IMR-90 (cell line): ENCODE measurements around the gene CLDN14. TPM values are rescaled to one million over a fixed set of nuclear protein-coding genes. Genes with fewer than 3 reads are reported as not detected.

Experiments used
- ATAC-seq: fragments of 200-7000 bp; cut with Tn5 transposase; 2 replicates; pipeline ENCODE4 v1.9.1; 2020; ENCODE audit warnings: low read depth, mild to moderate bottlenecking, moderate library complexity
- BruUV-seq: library from RNA; stranded (reverse); fragments of 400-500 nt; replicated peaks from 2 replicates; lab custom pipeline; 2021; lab: Mats Ljungman, UMichigan
- CTCF ChIA-PET: fragments of 300-600 bp; formaldehyde crosslinking; extraction: SDS; loops from one replicate; lab custom pipeline; 2021; ENCODE audit warnings: antibody characterized with exemption; lab: Yijun Ruan, JAX
- POLR2A ChIA-PET: fragments of 300-600 bp; sonication (Branson Sonifier 250); formaldehyde crosslinking; loops from one replicate; lab custom pipeline; 2022; ENCODE audit warnings: antibody characterized with exemption; ENCODE audit not compliant: unreplicated experiment; lab: Charles Lee
- DNase-seq: peaks from one replicate; pipeline ENCODE4 v3.0.0; 2013
- H2AFZ ChIP-seq: replicated peaks from 2 replicates; pipeline ENCODE3; 2013; ENCODE audit warnings: low read length, mild to moderate bottlenecking; ENCODE audit not compliant: poor library complexity
- H2AK5ac ChIP-seq: 2 replicates; pipeline ENCODE4 v1.6.1; 2013; ENCODE audit warnings: low read depth, low read length, inconsistent platforms
- H2AK9ac ChIP-seq: replicated peaks from 2 replicates; pipeline ENCODE3; 2013; ENCODE audit warnings: mild to moderate bottlenecking, low read depth, low read length, moderate library complexity; ENCODE audit not compliant: poor library complexity
- H2BK120ac ChIP-seq: 2 replicates; pipeline ENCODE4 v1.6.1; 2013; ENCODE audit warnings: low read depth, low read length, inconsistent platforms
- H2BK15ac ChIP-seq: 3 replicates; pipeline ENCODE4 v1.6.1; 2013; ENCODE audit warnings: low read depth, low read length, inconsistent platforms
- H2BK20ac ChIP-seq: 2 replicates; pipeline ENCODE4 v1.6.1; 2013; ENCODE audit warnings: low read depth, mild to moderate bottlenecking, inconsistent platforms, low read length, moderate library complexity
- H2BK5ac ChIP-seq: 2 replicates; pipeline ENCODE4 v1.6.1; 2013; ENCODE audit warnings: mild to moderate bottlenecking, low read depth, low read length, inconsistent platforms; ENCODE audit not compliant: poor library complexity, severe bottlenecking
- H3K14ac ChIP-seq: replicated peaks from 2 replicates; pipeline ENCODE4 v1.6.1; 2013; ENCODE audit warnings: low read depth, low read length, inconsistent platforms
- H3K18ac ChIP-seq: 2 replicates; pipeline ENCODE4 v1.6.1; 2013; ENCODE audit warnings: low read depth, low read length, control low read depth
- H3K23ac ChIP-seq: 2 replicates; pipeline ENCODE4 v1.6.1; 2013; ENCODE audit warnings: low read depth, low read length, inconsistent platforms
- H3K27ac ChIP-seq: 2 replicates; pipeline ENCODE4 v1.5.1; 2013; ENCODE audit warnings: mild to moderate bottlenecking, control low read depth, low read length; ENCODE audit not compliant: insufficient read depth
- H3K27me3 ChIP-seq: 2 replicates; pipeline ENCODE4 v1.6.1; 2013; ENCODE audit warnings: low read length; ENCODE audit not compliant: control insufficient read depth, insufficient read depth
- H3K36me3 ChIP-seq: 2 replicates; pipeline ENCODE4 v1.6.1; 2013; ENCODE audit warnings: low read length, mixed read lengths; ENCODE audit not compliant: control insufficient read depth, insufficient read depth
- H3K4ac ChIP-seq: 2 replicates; pipeline ENCODE4 v1.6.1; 2013; ENCODE audit warnings: low read depth, low read length, inconsistent platforms
- H3K4me1 ChIP-seq: 2 replicates; pipeline ENCODE4 v1.6.1; 2013; ENCODE audit warnings: low read length, mixed read lengths; ENCODE audit not compliant: control insufficient read depth, insufficient read depth
- H3K4me2 ChIP-seq: 2 replicates; pipeline ENCODE4 v1.6.1; 2013; ENCODE audit warnings: low read depth, mild to moderate bottlenecking, control low read depth, low read length, moderate library complexity
- H3K4me3 ChIP-seq: 2 replicates; pipeline ENCODE4 v1.5.1; 2013; ENCODE audit warnings: low read depth, mild to moderate bottlenecking, control low read depth, low read length, moderate library complexity; ENCODE audit not compliant: insufficient read depth
- H3K56ac ChIP-seq: 2 replicates; pipeline ENCODE4 v1.6.1; 2013; ENCODE audit warnings: low read length, inconsistent platforms; ENCODE audit not compliant: insufficient read depth; ENCODE audit errors: extremely low read depth
- H3K79me1 ChIP-seq, 2 experiments: 2 replicates each; pipeline ENCODE4 v1.6.1; 2013; ENCODE audit warnings: low read length in 2 of 2, inconsistent platforms in 1 of 2, low read depth in 1 of 2
- H3K9ac ChIP-seq: 2 replicates; pipeline ENCODE4 v1.6.1; 2013; ENCODE audit warnings: low read depth, low read length, control low read depth
- H3K9me1 ChIP-seq: 2 replicates; pipeline ENCODE4 v1.6.1; 2013; ENCODE audit warnings: low read length, inconsistent platforms; ENCODE audit not compliant: insufficient read depth
- H3K9me3 ChIP-seq: 2 replicates; pipeline ENCODE4 v1.6.1; 2013; ENCODE audit warnings: low read length; ENCODE audit not compliant: control insufficient read depth, insufficient read depth
- H4K20me1 ChIP-seq: 2 replicates; pipeline ENCODE4 v1.6.1; 2013; ENCODE audit warnings: low read length, inconsistent platforms; ENCODE audit not compliant: insufficient read depth
- H4K5ac ChIP-seq: 2 replicates; pipeline ENCODE4 v1.6.1; 2013; ENCODE audit warnings: mild to moderate bottlenecking, low read depth, low read length, control low read depth
- H4K8ac ChIP-seq, 2 experiments: 2 replicates each; pipeline ENCODE4 v1.6.1; 2013; ENCODE audit warnings: low read depth in 2 of 2, low read length in 2 of 2, control low read depth in 1 of 2, inconsistent platforms in 1 of 2
- H4K91ac ChIP-seq: 2 replicates; pipeline ENCODE4 v1.6.1; 2013; ENCODE audit warnings: low read depth, low read length, inconsistent platforms; ENCODE audit not compliant: insufficient read depth
- BHLHE40 ChIP-seq: fragments of 150-350 bp; IDR thresholded peaks from 2 replicates; pipeline ENCODE4 v1.6.1; 2016; ENCODE audit warnings: mild to moderate bottlenecking, low read depth, low read length
- CTCF ChIP-seq: conservative IDR thresholded peaks from 2 replicates; pipeline ENCODE4 v1.5.1; 2012; ENCODE audit warnings: mild to moderate bottlenecking, low read depth, low read length, improper control_type of control experiment
- FOS ChIP-seq: fragments of 150-350 bp; IDR thresholded peaks from 2 replicates; pipeline ENCODE4 v1.6.1; 2016; ENCODE audit warnings: low read depth, low read length
- MAZ ChIP-seq: IDR thresholded peaks from 2 replicates; pipeline ENCODE4 v1.6.1; 2012; ENCODE audit warnings: low read depth, mild to moderate bottlenecking, low read length, improper control_type of control experiment, moderate library complexity, borderline replicate concordance
- POLR2A ChIP-seq: IDR thresholded peaks from 2 replicates; pipeline ENCODE4 v1.6.1; 2012; ENCODE audit warnings: mild to moderate bottlenecking, low read depth, low read length
- WGBS, 2 experiments: methylation state at CpG; one replicate each; pipeline versions ENCODE4 v1.1.5 to v1.1.7; 2013; ENCODE audit warnings: missing lambda C conversion rate in 2 of 2; ENCODE audit not compliant: insufficient read length in 1 of 2; ENCODE audit errors: extremely low coverage in 2 of 2; 5-methylcytosine and 5-hydroxymethylcytosine counted together
- dilution Hi-C: fragments of 300-500 bp; cut with HindIII; formaldehyde crosslinking; loops from one replicate; pipeline ENCODE4 v1.14.3; 2018; ENCODE audit warnings: low sequenced_read_pairs; ENCODE audit not compliant: unreplicated experiment
- in situ Hi-C: fragments of 300-500 bp; cut with MboI; formaldehyde crosslinking; loops from 3 replicates; pipeline ENCODE4 v1.14.3; 2019; ENCODE audit warnings: low sequenced_read_pairs, inconsistent platforms, mixed read lengths
- intact Hi-C: fragments of 100-400 bp; cut with micrococcal nuclease; formaldehyde crosslinking; loops from 2 replicates; pipeline ENCODE4 v1.10.0; 2022
- polyA plus RNA-seq, 3 experiments: library from polyadenylated mRNA; depleted of rRNA; stranded (reverse); fragments of >200 nt; gene quantifications; 2 replicates each; pipeline ENCODE4 v1.2.3, GENCODE V29; 2012; ENCODE audit warnings: low replicate concordance in 1 of 3
- total RNA-seq: library from RNA; depleted of rRNA; stranded (reverse); fragments of >200 nt; gene quantifications from 2 replicates; pipeline ENCODE4 v1.2.3, GENCODE V29; 2012
- TF ChIP-seq, protein P1 (sequence below): fragments of 150-350 bp; IDR thresholded peaks from 2 replicates; pipeline ENCODE4 v1.6.1; 2017; ENCODE audit warnings: mild to moderate bottlenecking, antibody characterized with exemption, low read length, low read depth

CLDN14 gene
- total and polyA plus RNA-seq, 2 of the 4 experiments (the other 2 are of a cell fraction): not detected

- H2BK15ac ChIP-seq: no peak overlapping the region
- POLR2A ChIA-PET: no interaction called here
- H4K91ac ChIP-seq: no peak overlapping the region
- H3K4me1 ChIP-seq: no peaks in the 10 kb centered on the region; the same call in 1 of the 2 replicates
- no peak for DNase-seq
- H4K8ac ChIP-seq: no peak overlapping the region
- no peak overlapping the region for H3K18ac ChIP-seq
- H4K5ac ChIP-seq: no peak overlapping the region
- H3K9ac ChIP-seq: no peak overlapping the region
- no TSS peak for BruUV-seq
- no peaks in the 10 kb centered on the region for H3K9me3 ChIP-seq
- no peaks in the 10 kb centered on the region for H3K36me3 ChIP-seq
- no peak overlapping the region for H3K4ac ChIP-seq
- H3K27ac ChIP-seq: no peak overlapping the region
- H2AK9ac ChIP-seq: no peak overlapping the region
- dilution Hi-C loops (no loop called here), in situ Hi-C loops (no loop called here), intact Hi-C loops (no loop called here)
- no peaks in the 10 kb centered on the region for H4K20me1 ChIP-seq
- CTCF ChIA-PET: no interaction called here
- no peak for ATAC-seq
- H3K14ac ChIP-seq: no peak overlapping the region
- no peak overlapping the region for H2BK20ac ChIP-seq
- H3K79me1 ChIP-seq: no peaks in the 10 kb centered on the region
- WGBS, 2 experiments: no CpG with 5 or more reads among the region's 3 CpGs
- H2AFZ ChIP-seq: no peak overlapping the region
- H2BK120ac ChIP-seq: no peak overlapping the region
- no peak overlapping the region for H3K56ac ChIP-seq
- H3K23ac ChIP-seq: no peak overlapping the region
- TF ChIP-seq BHLHE40 (no peak), FOS (no peak), MAZ (no peak), POLR2A (no peak), CTCF (no peak)
- TF ChIP-seq, protein P1, sequence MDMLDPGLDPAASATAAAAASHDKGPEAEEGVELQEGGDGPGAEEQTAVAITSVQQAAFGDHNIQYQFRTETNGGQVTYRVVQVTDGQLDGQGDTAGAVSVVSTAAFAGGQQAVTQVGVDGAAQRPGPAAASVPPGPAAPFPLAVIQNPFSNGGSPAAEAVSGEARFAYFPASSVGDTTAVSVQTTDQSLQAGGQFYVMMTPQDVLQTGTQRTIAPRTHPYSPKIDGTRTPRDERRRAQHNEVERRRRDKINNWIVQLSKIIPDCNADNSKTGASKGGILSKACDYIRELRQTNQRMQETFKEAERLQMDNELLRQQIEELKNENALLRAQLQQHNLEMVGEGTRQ: no peak
- H3K4me3 ChIP-seq: no peak overlapping the region
- H2AK5ac ChIP-seq: no peak overlapping the region
- no peak overlapping the region for H2BK5ac ChIP-seq
- no peaks in the 10 kb centered on the region; the same call in 1 of the 2 replicates for H3K9me1 ChIP-seq
- no peak overlapping the region for H3K4me2 ChIP-seq
- H3K27me3 ChIP-seq: peaks cover 2% of the 10 kb centered on the region; the same call in 1 of the 2 replicates
Observed at GRCh38 chr21:36464590-36464989, 15.3 kb downstream of the CLDN14 start.
